ENCODE data around the gene AURKAIP1. TPM values are rescaled to one million over a fixed set of nuclear protein-coding genes. Genes with fewer than 3 reads are reported as not detected.

The AURKAIP1 gene
- total and polyA plus RNA-seq, 9 of the 15 experiments (the other 6 are each of a cell fraction or from before 2014, with no cell fraction given), result 7.8 to 478 (median 92.0) TPM

DNA sequence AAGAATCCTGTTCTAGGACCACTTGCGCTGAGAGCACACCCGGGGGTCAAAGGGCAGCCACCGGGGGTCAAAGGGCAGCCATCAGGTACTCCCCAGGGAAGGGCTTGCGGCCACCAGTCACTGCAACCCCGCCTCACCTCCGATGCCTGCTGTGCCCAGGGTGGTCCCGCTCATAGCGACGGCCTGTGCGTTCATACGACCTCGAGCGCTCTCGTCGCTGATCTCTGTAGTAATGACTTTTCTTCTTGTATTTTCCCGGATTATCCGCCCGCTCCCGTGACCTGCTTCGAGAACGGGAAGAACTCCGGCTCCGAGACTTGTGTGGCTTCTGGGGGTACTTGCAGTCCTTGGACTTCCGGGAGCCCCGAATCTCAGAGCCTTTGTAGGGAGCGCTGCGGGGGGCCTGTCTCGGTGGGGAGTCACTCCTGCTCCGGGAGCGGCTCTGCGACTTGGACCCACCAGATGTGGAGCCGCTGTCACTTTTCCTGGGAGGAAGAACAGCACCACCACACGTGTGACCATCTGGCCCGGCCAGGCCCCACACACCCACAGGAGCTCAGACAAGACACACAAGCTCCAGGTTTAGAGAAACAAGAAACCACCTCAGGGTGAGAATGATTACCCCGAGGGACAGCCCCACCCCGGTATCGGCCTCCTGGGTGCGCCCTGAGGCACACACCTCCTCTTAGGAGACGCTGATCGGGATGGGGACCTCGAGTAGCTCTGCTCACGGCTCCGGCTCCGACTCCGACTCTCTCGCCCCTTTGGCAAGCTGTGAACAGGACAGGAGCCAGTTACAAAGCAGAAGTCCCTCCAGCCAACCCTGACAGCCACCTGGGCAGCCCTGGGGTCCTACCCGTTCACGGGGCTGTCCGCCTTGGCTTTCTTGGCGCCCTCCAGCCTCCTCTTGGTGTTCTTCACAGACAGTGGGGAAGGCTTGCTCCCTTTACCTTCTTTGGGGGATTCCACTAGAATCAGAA is 12.4 kb upstream of the AURKAIP1 start:
- no peaks in the 10 kb centered on the region for H3K9me1 ChIP-seq (ENCODE audit: control insufficient read depth, insufficient read depth, low read length)
- ATAC-seq (no peak), DNase-seq (ENCODE audit: extremely low read depth in 1 of 4, low spot score in 3 of 4) (peak in 1 of 4 experiments; percentile 42), FAIRE-seq (no peak)
- WGBS (ENCODE audit: insufficient coverage, low coverage, missing lambda C conversion rate), result 98% methylated on average over 47 of the region's 50 CpGs
- H3K79me2 ChIP-seq (ENCODE audit: control insufficient read depth, insufficient read depth, low read length), result 0 out of 3 replicates have a peak, but pooled peaks cover 5% of the 10 kb centered on the region
- peaks cover 71% of the 10 kb centered on the region for H3K36me3 ChIP-seq (ENCODE audit: control insufficient read depth, insufficient read depth, low read length)
- H3K27ac ChIP-seq (ENCODE audit: extremely low read depth, low read depth, low read length), result no peak overlapping the region
- H3K4me3 ChIP-seq, result no peak overlapping the region
- no peak overlapping the region for H3K4me2 ChIP-seq (ENCODE audit: insufficient read depth, low read length)
- no peak overlapping the region for H2AFZ ChIP-seq (ENCODE audit: low read depth, low read length)
- H3K9ac ChIP-seq (ENCODE audit: insufficient read depth in 1 of 2, low read depth in 2 of 2, low read length in 2 of 2), result no peak overlapping the region
- H3K27me3 ChIP-seq (ENCODE audit: control insufficient read depth in 2 of 2, insufficient read depth in 2 of 2, low read length in 2 of 2), result no peaks in the 10 kb centered on the region
- intact Hi-C loops (cut with micrococcal nuclease) (no loop called here), in situ Hi-C loops (cut with MboI) (no loop called here)
- H3K4me1 ChIP-seq (replicated peaks in 1 of 2; ENCODE audit: control insufficient read depth in 2 of 2, insufficient read depth in 2 of 2, low read length in 2 of 2), result peaks cover 6 to 12% of the 10 kb centered on the region in 2 experiments; a peak in 4 of 5 replicates
- POLR2A ChIA-PET, result interaction anchor here (0.6 to 7.1 kb wide), 9 partner anchors 10 to 519 kb away, joined by 3 to 58 read pairs (median 3); partner anchors contain the start of genes AURKAIP1 and CCNL2
- H4K20me1 ChIP-seq (replicated peaks; ENCODE audit: control insufficient read depth, insufficient read depth, low read length), result no peaks in the 10 kb centered on the region
- BruUV-seq (replicated peaks), result no TSS peak
- no peaks in the 10 kb centered on the region for H3K9me3 ChIP-seq (replicated peaks; ENCODE audit: control insufficient read depth, insufficient read depth, low read depth, low read length)
- CTCF ChIA-PET (ENCODE audit: low intra/inter-chr PET ratio), result no interaction called here
- TF ChIP-seq, protein P1, sequence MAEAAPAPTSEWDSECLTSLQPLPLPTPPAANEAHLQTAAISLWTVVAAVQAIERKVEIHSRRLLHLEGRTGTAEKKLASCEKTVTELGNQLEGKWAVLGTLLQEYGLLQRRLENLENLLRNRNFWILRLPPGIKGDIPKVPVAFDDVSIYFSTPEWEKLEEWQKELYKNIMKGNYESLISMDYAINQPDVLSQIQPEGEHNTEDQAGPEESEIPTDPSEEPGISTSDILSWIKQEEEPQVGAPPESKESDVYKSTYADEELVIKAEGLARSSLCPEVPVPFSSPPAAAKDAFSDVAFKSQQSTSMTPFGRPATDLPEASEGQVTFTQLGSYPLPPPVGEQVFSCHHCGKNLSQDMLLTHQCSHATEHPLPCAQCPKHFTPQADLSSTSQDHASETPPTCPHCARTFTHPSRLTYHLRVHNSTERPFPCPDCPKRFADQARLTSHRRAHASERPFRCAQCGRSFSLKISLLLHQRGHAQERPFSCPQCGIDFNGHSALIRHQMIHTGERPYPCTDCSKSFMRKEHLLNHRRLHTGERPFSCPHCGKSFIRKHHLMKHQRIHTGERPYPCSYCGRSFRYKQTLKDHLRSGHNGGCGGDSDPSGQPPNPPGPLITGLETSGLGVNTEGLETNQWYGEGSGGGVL (CRISPR knock-in tag; IDR thresholded peaks at IDR 0.05), result no peak
- TF ChIP-seq FOXK1 (CRISPR knock-in tag; IDR thresholded peaks at IDR 0.05; ENCODE audit: borderline replicate concordance) (no peak), ZNF232 (CRISPR knock-in tag; IDR thresholded peaks at IDR 0.05) (no peak), ZNF76 (CRISPR knock-in tag; IDR thresholded peaks at IDR 0.05; ENCODE audit: borderline replicate concordance) (no peak), TAF1 (IDR thresholded peaks at IDR 0.05; ENCODE audit: control insufficient read depth, extremely low read depth, insufficient read depth, low read length, severe bottlenecking) (no peak), SIX5 (IDR thresholded peaks at IDR 0.05; ENCODE audit: borderline replicate concordance in 1 of 2, insufficient read depth in 1 of 2, low read depth in 1 of 2, low read length in 2 of 2) (no peak), MAZ (CRISPR knock-in tag; conservative IDR thresholded peaks at IDR 0.05 in 1 of 2, IDR thresholded peaks at IDR 0.05 in 1 of 2) (no peak), RBM25 (IDR thresholded peaks at IDR 0.05; ENCODE audit: low read depth, low read length, severe bottlenecking) (no peak), NFIC (IDR thresholded peaks at IDR 0.05) (no peak), ILK (tag; IDR thresholded peaks at IDR 0.05; ENCODE audit: borderline replicate concordance, low read depth) (no peak), ERF (CRISPR knock-in tag; IDR thresholded peaks at IDR 0.05) (no peak), ZNF263 (CRISPR knock-in tag; IDR thresholded peaks at IDR 0.05; ENCODE audit: borderline replicate concordance) (no peak), GABPB1 (CRISPR knock-in tag; IDR thresholded peaks at IDR 0.05) (peak; percentile 5; the same call in 1 of the 2 replicates), POLR2AphosphoS5 (IDR thresholded peaks at IDR 0.05; ENCODE audit: control insufficient read depth, insufficient read depth, low read depth, low read length) (no peak), ZC3H11A (IDR thresholded peaks at IDR 0.05; ENCODE audit: low read depth, low read length) (no peak), MCM3 (IDR thresholded peaks at IDR 0.05) (no peak)
- TF ChIP-seq, protein P2, sequence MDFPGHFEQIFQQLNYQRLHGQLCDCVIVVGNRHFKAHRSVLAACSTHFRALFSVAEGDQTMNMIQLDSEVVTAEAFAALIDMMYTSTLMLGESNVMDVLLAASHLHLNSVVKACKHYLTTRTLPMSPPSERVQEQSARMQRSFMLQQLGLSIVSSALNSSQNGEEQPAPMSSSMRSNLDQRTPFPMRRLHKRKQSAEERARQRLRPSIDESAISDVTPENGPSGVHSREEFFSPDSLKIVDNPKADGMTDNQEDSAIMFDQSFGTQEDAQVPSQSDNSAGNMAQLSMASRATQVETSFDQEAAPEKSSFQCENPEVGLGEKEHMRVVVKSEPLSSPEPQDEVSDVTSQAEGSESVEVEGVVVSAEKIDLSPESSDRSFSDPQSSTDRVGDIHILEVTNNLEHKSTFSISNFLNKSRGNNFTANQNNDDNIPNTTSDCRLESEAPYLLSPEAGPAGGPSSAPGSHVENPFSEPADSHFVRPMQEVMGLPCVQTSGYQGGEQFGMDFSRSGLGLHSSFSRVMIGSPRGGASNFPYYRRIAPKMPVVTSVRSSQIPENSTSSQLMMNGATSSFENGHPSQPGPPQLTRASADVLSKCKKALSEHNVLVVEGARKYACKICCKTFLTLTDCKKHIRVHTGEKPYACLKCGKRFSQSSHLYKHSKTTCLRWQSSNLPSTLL (IDR thresholded peaks at IDR 0.05), result no peak

Data from K562 (cell line).